NCI-H748 (cell line): ENCODE measurements around the gene LYPLA2.
"Not testable (repeated sequence)": the region's sequence is repeated elsewhere in the genome, so short reads cannot be mapped to it uniquely, and the experiment has no call there.

Source experiments
- DNase-seq: peaks from one replicate; lab custom pipeline; 2025; ENCODE audit not compliant: unreplicated experiment; lab: John Stamatoyannopoulos, UW

The LYPLA2 gene

GRCh38 chr1:23777979-23778814, 12.7 kb upstream of the LYPLA2 start, which contains the start of gene PITHD1:
Gene PITHD1 (plus strand): TSS chr1:23778418. CDS start chr1:23778516, 98 bp downstream.
- peak; percentile 81 for DNase-seq

- no peak for DNase-seq
Measured at GRCh38 chr1:23779826-23780371, 11.0 kb upstream of the LYPLA2 start.

DNA sequence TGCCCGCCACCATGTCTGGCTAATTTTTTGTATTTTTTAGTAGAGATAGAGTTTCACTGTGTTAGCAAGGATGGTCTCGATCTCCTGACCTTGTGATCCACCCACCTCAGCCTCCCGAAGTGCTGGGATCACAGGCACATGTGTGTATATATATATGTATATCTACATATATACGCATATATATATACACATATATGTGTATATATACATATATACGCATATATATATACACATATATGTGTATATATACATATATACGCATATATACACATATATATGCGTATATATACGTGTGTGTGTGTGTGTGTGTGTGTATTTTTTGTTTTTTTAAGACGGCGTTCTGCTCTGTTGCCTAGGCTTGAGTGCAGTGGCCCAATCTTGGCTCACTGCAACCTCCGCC, 7.8 kb upstream of the LYPLA2 start:
- DNase-seq = not testable (repeated sequence)

GRCh38 chr1:23784846-23785245, 6.1 kb upstream of the LYPLA2 start:
- no peak for DNase-seq

DNA sequence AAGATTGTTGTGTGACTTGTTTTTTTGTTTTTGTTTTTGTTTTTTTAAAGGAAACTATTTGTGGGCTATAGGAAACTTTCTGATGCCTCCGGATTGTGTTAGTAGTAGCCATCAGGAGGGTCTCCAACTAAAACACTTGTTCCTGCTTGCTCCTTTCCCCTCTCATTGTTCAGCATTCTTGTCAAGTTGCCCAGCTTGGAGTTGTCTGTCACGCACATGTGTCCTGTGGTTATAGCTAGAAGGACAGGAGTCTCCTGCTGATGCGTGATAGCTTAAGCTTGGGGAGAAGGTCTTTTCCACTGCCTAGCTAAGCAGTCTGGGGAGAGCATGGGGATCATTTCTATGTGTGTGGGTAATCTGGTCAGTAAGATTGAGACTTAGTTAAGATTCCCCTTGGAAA, 3.2 kb upstream of the LYPLA2 start:
- no peak for DNase-seq

GRCh38 chr1:23788695-23789094, 2.2 kb upstream of the LYPLA2 start:
- DNase-seq = no peak

- peak; percentile 29 for DNase-seq
Measured at GRCh38 chr1:23791516-23792047, 637 bp downstream of the LYPLA2 start.

DNA sequence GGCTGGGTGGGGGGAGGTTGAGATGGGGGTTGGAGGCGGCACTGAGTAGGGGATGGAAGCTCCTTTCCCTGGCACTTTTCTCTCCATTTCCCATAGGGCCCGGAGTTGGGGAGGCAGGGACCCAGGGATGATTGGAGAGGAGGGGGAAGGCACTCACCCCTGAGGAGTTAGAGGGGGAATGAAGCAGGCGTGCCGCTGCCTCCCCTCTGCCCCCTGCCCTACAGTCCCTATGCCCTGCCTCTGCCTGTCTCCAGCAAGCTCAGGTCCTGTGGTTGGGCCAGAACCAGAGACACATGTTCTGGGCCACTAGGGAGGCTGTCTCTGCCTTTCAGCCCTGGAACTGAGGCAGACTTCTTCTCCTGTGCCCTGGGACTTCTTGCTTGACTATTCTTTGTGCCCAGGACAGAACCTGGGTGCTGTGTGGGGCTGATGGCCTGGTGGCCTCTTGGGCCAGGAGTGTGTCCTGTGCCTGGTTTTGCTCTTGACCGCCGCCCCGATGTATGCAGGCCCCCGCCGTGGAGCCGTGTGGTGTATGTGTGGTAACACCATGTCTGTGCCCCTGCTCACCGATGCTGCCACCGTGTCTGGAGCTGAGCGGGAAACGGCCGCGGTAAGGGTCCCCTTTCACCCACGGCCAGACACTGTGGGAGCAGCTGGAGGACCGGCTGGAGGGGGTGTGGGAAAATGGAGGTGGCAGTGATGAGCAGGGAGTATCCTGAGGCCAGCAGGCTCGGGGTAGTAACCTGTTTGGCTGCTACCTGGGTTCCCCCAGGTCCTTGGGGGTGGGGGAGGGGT, 1.4 kb downstream of the LYPLA2 start:
- no peak for DNase-seq

DNA sequence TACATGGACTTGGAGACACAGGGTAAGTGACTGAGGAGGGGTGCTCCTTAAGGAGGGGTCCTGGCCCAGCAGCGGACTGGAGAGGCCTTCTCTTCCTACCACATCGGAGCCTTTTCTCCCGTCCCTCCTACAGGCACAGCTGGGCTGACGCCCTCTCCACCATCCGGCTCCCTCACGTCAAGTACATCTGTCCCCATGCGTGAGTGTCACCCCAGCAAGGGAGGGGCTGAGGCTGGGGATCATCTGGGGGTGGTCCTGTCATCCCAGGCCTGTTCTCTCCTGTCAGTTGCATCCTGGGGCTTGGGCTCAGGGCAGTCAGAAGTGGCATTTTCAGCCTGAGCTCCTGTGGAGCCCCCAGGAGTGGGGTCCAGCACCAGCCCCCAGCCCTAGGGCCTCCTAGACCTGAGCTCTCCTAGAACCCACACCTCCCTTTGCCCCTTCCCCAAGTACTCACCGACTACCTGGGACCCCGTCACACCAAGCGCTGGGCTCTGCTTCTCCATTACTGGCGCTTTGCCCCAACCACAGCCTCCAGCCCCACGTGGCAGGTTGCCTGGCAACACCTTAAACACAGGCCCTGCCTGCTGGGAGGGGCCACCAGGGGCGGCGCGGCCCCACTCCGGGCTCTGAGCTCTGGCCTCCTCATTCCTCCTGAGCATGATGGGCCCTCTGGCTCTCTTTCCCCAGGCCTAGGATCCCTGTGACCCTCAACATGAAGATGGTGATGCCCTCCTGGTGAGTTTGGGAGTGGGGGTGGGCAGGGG, 2.3 kb downstream of the LYPLA2 start:
- no peak for DNase-seq

DNA sequence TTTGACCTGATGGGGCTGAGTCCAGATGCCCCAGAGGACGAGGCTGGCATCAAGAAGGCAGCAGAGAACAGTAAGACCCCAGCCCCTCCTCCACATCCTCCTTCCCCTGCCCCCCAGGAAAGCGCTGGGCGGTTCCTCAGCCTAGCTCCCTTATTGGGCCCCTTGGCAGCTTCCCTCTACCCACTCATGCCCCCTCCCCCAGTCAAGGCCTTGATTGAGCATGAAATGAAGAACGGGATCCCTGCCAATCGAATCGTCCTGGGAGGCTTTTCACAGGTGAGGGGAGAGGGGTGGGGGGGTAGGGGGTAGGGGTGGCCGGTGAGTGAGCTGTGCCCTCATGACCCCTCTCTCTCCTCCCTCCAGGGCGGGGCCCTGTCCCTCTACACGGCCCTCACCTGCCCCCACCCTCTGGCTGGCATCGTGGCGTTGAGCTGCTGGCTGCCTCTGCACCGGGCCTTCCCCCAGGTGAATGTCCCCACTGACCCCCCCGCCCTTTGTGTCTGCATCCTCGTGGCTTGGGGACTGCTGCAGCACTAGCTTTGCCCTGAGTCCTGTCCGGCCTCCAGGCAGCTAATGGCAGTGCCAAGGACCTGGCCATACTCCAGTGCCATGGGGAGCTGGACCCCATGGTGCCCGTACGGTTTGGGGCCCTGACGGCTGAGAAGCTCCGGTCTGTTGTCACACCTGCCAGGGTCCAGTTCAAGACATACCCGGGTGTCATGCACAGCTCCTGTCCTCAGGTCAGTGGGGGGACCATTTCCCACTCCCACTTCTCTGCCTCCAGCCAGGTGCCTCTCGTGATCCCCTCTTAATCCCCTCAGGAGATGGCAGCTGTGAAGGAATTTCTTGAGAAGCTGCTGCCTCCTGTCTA, 3.2 kb downstream of the LYPLA2 start:
- DNase-seq = no peak

DNA sequence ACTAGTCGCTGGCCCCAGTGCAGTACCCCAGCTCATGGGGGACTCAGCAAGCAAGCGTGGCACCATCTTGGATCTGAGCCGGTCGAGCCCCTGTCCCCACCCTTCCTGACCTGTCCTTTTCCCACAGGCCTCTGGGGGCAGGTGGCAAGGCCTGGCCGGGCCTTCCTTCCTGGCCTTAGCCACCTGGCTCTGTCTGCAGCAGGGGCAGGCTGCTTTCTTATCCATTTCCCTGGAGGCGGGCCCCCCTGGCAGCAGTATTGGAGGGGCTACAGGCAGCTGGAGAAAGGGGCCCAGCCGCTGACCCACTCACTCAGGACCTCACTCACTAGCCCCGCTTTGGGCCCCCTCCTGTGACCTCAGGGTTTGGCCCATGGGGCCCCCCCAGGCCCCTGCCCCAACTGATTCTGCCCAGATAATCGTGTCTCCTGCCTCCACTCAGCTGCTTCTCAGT, 3.8 kb downstream of the LYPLA2 start:
- not testable (repeated sequence) for DNase-seq

GRCh38 chr1:23795676-23796465, 4.9 kb downstream of the LYPLA2 start:
- no peak for DNase-seq

DNA sequence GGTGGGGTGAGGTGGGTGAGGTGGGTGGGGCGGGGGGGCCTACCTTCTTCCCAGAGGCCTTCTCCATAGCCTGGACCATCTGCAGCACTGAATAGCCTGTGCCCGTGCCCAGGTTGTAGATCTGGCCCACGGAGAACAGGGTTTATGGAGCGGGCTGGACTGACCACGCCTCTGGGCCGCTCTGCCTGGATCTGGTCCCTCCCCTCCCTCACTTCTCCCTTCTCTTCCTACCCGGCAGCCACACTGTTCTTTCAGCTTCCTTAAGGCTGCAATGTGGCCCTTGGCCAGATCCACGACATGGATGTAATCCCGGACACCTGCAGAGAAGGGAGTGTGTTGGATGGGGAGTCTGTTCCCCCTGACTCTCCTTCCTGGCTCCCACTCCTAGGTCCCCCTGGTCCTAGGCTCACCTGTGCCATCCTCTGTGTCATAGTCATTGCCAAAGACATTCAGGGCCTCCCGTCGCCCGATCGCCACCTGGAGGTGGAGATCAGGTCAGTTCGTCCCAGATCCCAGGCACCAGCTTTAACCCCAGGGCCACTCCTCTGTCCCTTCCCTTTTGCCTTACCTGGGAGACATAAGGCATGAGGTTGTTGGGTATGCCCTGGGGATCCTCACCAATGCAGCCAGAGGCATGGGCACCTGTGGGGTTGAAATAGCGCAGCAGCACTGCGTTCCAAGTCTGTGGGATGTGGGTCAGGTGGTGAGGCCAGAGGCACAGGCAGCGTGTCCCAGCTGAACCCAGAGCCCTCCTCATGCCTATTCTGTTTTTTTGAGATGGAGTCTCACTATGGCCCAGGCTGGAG, 5.7 kb downstream of the LYPLA2 start:
- DNase-seq = no peak

- no peak for DNase-seq
Measured at GRCh38 chr1:23797478-23798448, 6.8 kb downstream of the LYPLA2 start.

- no peak for DNase-seq
Measured at GRCh38 chr1:23798662-23799142, 7.8 kb downstream of the LYPLA2 start.

GRCh38 chr1:23799255-23799569, 8.3 kb downstream of the LYPLA2 start:
- DNase-seq = no peak
